ENCODE results near the gene UGT1A5.
"Not testable (repeated sequence)": the region's sequence is repeated elsewhere in the genome, so short reads cannot be mapped to it uniquely, and the experiment has no call there.

Gene UGT1A5

GRCh38 chr2:233711312-233712008 lies 1.2 kb upstream of the UGT1A5 start:
- no peak for DNase-seq (ENCODE audit: low read depth, low spot score)
- ChIA-PET CTCF (interaction anchor here (0.8 to 3.2 kb wide), 18 partner anchors 9 to 358 kb away, joined by 3 to 50 read pairs (median 4); no protein-coding TSS in a partner anchor), POLR2A (no interaction called here)
- peak; percentile 90 for TF ChIP-seq CTCF (IDR thresholded peaks at IDR 0.05; ENCODE audit: insufficient read depth, low read length, missing control alignments)
- H3K4me3 ChIP-seq (ENCODE audit: low read depth, low read length): no peak overlapping the region

GRCh38 chr2:233713262-233713615 lies 532 bp downstream of the UGT1A5 start:
- TF ChIP-seq CTCF (IDR thresholded peaks at IDR 0.05; ENCODE audit: insufficient read depth, low read length, missing control alignments): no peak
- CTCF ChIA-PET: interaction anchor here (0.7 to 3.2 kb wide), 4 partner anchors 8 to 265 kb away, joined by 3 to 50 read pairs (median 10); no protein-coding TSS in a partner anchor
- DNase-seq (ENCODE audit: low read depth, low spot score): no peak
- no peak overlapping the region for H3K4me3 ChIP-seq (ENCODE audit: low read depth, low read length)
- POLR2A ChIA-PET: no interaction called here

- POLR2A ChIA-PET: no interaction called here
- TF ChIP-seq CTCF (IDR thresholded peaks at IDR 0.05; ENCODE audit: insufficient read depth, low read length, missing control alignments): no peak
- no peak for DNase-seq (ENCODE audit: low read depth, low spot score)
- CTCF ChIA-PET: interaction anchor here (2.1 kb wide), 1 partner anchor 266 kb away, joined by 12 read pairs; no protein-coding TSS in a partner anchor
- no peak overlapping the region for H3K4me3 ChIP-seq (ENCODE audit: low read depth, low read length)
Measured at GRCh38 chr2:233714121-233714520, 1.4 kb downstream of the UGT1A5 start.

- ChIA-PET CTCF (interaction anchor here (1.2 kb wide), 2 partner anchors 11 to 276 kb away, joined by 4 to 5 read pairs; no protein-coding TSS in a partner anchor), POLR2A (no interaction called here)
- DNase-seq (ENCODE audit: low read depth, low spot score): no peak
- no peak for TF ChIP-seq CTCF (IDR thresholded peaks at IDR 0.05; ENCODE audit: insufficient read depth, low read length, missing control alignments)
- H3K4me3 ChIP-seq (ENCODE audit: low read depth, low read length): no peak within 1 kb of the TSS
Measured at GRCh38 chr2:233718552-233718951, 5.8 kb downstream of the UGT1A5 start, which contains the start of gene UGT1A4. Gene UGT1A4 (plus strand): TSS chr2:233718736. CDS start chr2:233718821, 85 bp downstream.

- H3K4me3 ChIP-seq (ENCODE audit: low read depth, low read length): no peak within 1 kb of the TSS
- CTCF ChIA-PET: no interaction called here
- POLR2A ChIA-PET: no interaction called here
- TF ChIP-seq CTCF (IDR thresholded peaks at IDR 0.05; ENCODE audit: insufficient read depth, low read length, missing control alignments): no peak
- DNase-seq (ENCODE audit: low read depth, low spot score): no peak
Measured at GRCh38 chr2:233728723-233729301, 16.1 kb downstream of the UGT1A5 start, which contains the start of gene UGT1A3. Gene UGT1A3 (plus strand): TSS chr2:233729042. CDS start chr2:233729127, 85 bp downstream.

GRCh38 chr2:233736868-233737653 lies 24.4 kb downstream of the UGT1A5 start:
- H3K4me3 ChIP-seq (ENCODE audit: low read depth, low read length); DNase-seq (ENCODE audit: low read depth, low spot score); POLR2A ChIA-PET: not testable (repeated sequence)
- CTCF ChIA-PET: interaction anchor here (0.6 kb wide), 1 partner anchor 22 kb away, joined by 3 read pairs; no protein-coding TSS in a partner anchor
